PC-9 (cell line): Measurements from ENCODE around the gene OR4K13.

Experiments used
- CTCF ChIP-seq: fragments of 200-600 bp; sonication (generic); conservative IDR thresholded peaks from 2 replicates; pipeline ENCODE4 v1.6.1; 2017; ENCODE audit warnings: mixed run types, antibody characterized with exemption, mild to moderate bottlenecking, moderate library complexity
- EZH2 ChIP-seq: fragments of 200-600 bp; sonication (generic); IDR thresholded peaks from 2 replicates; pipeline ENCODE4 v1.8.0; 2017; ENCODE audit warnings: antibody characterized with exemption, low read depth

- TF ChIP-seq CTCF (no peak), EZH2 (no peak)
These were observed 389 bp downstream of the OR4K13 start for GRCh38 chr14:20035449-20035848.
